Mesenchymal stem cell (in vitro differentiated cells and primary cell): ENCODE data around the gene DCTN2.
A peak's percentile ranks its signal among the peaks of the same experiment; 100 is the strongest.

Experiments used
- DNase-seq: peaks from one replicate; pipeline ENCODE4 v3.0.0-alpha.2; 2013
- H2AFZ ChIP-seq: one replicate; pipeline ENCODE4 v1.6.1; 2013; ENCODE audit warnings: low read depth, mild to moderate bottlenecking, control low read depth, inconsistent platforms, low read length, moderate library complexity
- H2AK5ac ChIP-seq: 2 replicates; pipeline ENCODE4 v1.6.1; 2013; ENCODE audit warnings: low read length, moderate library complexity, mild to moderate bottlenecking, inconsistent platforms; ENCODE audit not compliant: severe bottlenecking
- H2BK120ac ChIP-seq: one replicate; pipeline ENCODE4 v1.6.1; 2013; ENCODE audit warnings: low read depth, mild to moderate bottlenecking, inconsistent platforms, low read length, moderate library complexity
- H2BK12ac ChIP-seq, 2 experiments: one replicate each; pipeline ENCODE4 v1.6.1; 2013; ENCODE audit warnings: inconsistent platforms in 2 of 2, low read length in 2 of 2, mild to moderate bottlenecking in 2 of 2, moderate library complexity in 2 of 2, control low read depth in 1 of 2
- H2BK15ac ChIP-seq: one replicate; pipeline ENCODE4 v1.6.1; 2013; ENCODE audit warnings: mild to moderate bottlenecking, low read depth, inconsistent platforms; ENCODE audit not compliant: poor library complexity, severe bottlenecking
- H2BK5ac ChIP-seq: 2 replicates; pipeline ENCODE4 v1.6.1; 2013; ENCODE audit warnings: low read depth, mild to moderate bottlenecking, low read length, control low read depth, inconsistent platforms; ENCODE audit not compliant: poor library complexity, severe bottlenecking
- H3K14ac ChIP-seq, 2 experiments: one replicate each; pipeline ENCODE4 v1.6.1; 2013; ENCODE audit warnings: inconsistent platforms in 2 of 2, low read length in 2 of 2, control low read depth in 1 of 2, mild to moderate bottlenecking in 1 of 2, moderate library complexity in 1 of 2
- H3K18ac ChIP-seq, 2 experiments: one replicate each; pipeline ENCODE4 v1.6.1; 2013; ENCODE audit warnings: inconsistent platforms in 2 of 2, low read length in 2 of 2, control low read depth in 1 of 2, low read depth in 1 of 2, mild to moderate bottlenecking in 1 of 2
- H3K23ac ChIP-seq, 2 experiments: one replicate each; pipeline ENCODE4 v1.6.1; 2013; ENCODE audit warnings: inconsistent platforms in 2 of 2, low read length in 2 of 2, mild to moderate bottlenecking in 2 of 2, moderate library complexity in 2 of 2, control low read depth in 1 of 2
- H3K27ac ChIP-seq: 2 replicates; pipeline ENCODE4 v1.5.1; 2013; ENCODE audit warnings: mild to moderate bottlenecking, moderate library complexity, low read length, control low read depth, inconsistent platforms; ENCODE audit not compliant: poor library complexity, severe bottlenecking
- H3K27me3 ChIP-seq, 2 experiments: 2 replicates each; pipeline versions ENCODE4 v1.6.1 to v1.7.0; 2013; ENCODE audit warnings: low read length in 2 of 2, mild to moderate bottlenecking in 2 of 2, moderate library complexity in 2 of 2, control low read depth in 1 of 2, inconsistent platforms in 1 of 2; ENCODE audit not compliant: control insufficient read depth in 1 of 2, insufficient read depth in 1 of 2
- H3K36me3 ChIP-seq, 2 experiments: 2 replicates each; pipeline versions ENCODE4 v1.6.1 to v1.7.0; 2013; ENCODE audit warnings: low read length in 2 of 2, control low read depth in 1 of 2, inconsistent platforms in 1 of 2, low read depth in 1 of 2, mild to moderate bottlenecking in 1 of 2; ENCODE audit not compliant: insufficient read depth in 2 of 2, control insufficient read depth in 1 of 2
- H3K4ac ChIP-seq, 2 experiments: one replicate each; pipeline ENCODE4 v1.6.1; 2013; ENCODE audit warnings: inconsistent platforms in 2 of 2, low read length in 2 of 2, mild to moderate bottlenecking in 2 of 2, moderate library complexity in 2 of 2, control low read depth in 1 of 2, low read depth in 1 of 2
- H3K4me1 ChIP-seq: 2 replicates; pipeline ENCODE4 v1.6.1; 2013; ENCODE audit warnings: low read depth, low read length, control low read depth; ENCODE audit not compliant: control insufficient read depth, insufficient read depth
- H3K4me2 ChIP-seq: 2 replicates; pipeline ENCODE4 v1.6.1; 2013; ENCODE audit warnings: low read length, mild to moderate bottlenecking, inconsistent platforms; ENCODE audit not compliant: poor library complexity, severe bottlenecking
- H3K4me3 ChIP-seq, 2 experiments: 2 replicates each; pipeline versions ENCODE4 v1.5.1 to v1.7.0; 2013; ENCODE audit warnings: low read length in 2 of 2, mild to moderate bottlenecking in 2 of 2, control low read depth in 1 of 2, low read depth in 1 of 2; ENCODE audit not compliant: insufficient read depth in 1 of 2
- H3K79me1 ChIP-seq: replicated peaks from 2 replicates; pipeline ENCODE4 v1.6.1; 2013; ENCODE audit warnings: mild to moderate bottlenecking, control low read depth, low read length, inconsistent platforms; ENCODE audit not compliant: poor library complexity, severe bottlenecking
- H3K9ac ChIP-seq: 2 replicates; pipeline ENCODE4 v1.7.0; 2013; ENCODE audit warnings: mild to moderate bottlenecking, low read length, moderate library complexity
- H3K9me3 ChIP-seq: 2 replicates; pipeline ENCODE4 v1.7.0; 2013; ENCODE audit warnings: mild to moderate bottlenecking, low read length; ENCODE audit not compliant: control insufficient read depth
- H4K8ac ChIP-seq: one replicate; pipeline ENCODE4 v1.6.1; 2013; ENCODE audit warnings: inconsistent platforms, mild to moderate bottlenecking, low read length, moderate library complexity
- H4K91ac ChIP-seq: one replicate; pipeline ENCODE4 v1.6.1; 2013; ENCODE audit warnings: mild to moderate bottlenecking, low read length, inconsistent platforms
- WGBS: methylation state at CpG from one replicate; pipeline ENCODE4 v1.1.7; 2013; ENCODE audit warnings: mixed read lengths; 5-methylcytosine and 5-hydroxymethylcytosine counted together

DCTN2 gene

DNA sequence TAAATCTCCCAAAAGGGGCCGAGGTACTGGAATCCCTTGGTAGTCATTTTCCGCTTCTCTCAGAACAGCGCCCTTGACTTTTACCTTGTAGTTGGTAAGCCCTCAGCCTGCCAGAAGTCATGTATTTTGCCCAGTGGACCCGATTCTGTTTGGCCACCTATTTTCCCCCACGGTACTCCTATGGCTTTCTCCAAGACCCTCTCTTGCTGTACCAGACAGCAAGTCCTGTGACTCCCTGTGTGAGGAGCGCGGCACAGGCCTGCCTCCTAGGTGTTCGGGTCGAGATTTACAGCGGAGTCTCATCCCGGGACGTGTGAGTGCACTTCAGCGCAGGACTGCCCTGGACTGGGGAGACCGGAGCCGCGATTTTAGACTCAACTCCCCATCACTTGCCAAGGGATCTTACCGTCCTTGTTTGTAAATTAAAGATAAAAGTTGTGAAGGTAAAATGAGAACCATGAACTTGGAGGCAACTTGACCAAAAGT is 25.4 kb downstream of the DCTN2 start:
- no peak overlapping the region for H3K23ac ChIP-seq
- peak overlapping the region; percentile 85 for H3K9ac ChIP-seq
- H3K27ac ChIP-seq = peak overlapping the region; percentile 99
- H2BK15ac ChIP-seq = peak overlapping the region; percentile 97
- H3K27me3 ChIP-seq = no peaks in the 10 kb centered on the region
- H3K9me3 ChIP-seq = no peaks in the 10 kb centered on the region
- H2BK12ac ChIP-seq = peak overlapping the region; percentile 22 to 86
- DNase-seq = peak; percentile 80
- no peak overlapping the region for H3K4me2 ChIP-seq
- no peak overlapping the region for H2AFZ ChIP-seq
- no peak overlapping the region for H3K14ac ChIP-seq
- peaks cover 32 to 48% of the 10 kb centered on the region in 2 experiments for H3K36me3 ChIP-seq
- 20% methylated on average over 13 of the region's 17 CpGs for WGBS
- H2AK5ac ChIP-seq = peak overlapping the region; percentile 47
- H3K18ac ChIP-seq = peak overlapping the region; percentile 77 to 98
- H3K4me1 ChIP-seq = peaks cover 35% of the 10 kb centered on the region
- H3K79me1 ChIP-seq = peaks cover 8% of the 10 kb centered on the region
- H3K4me3 ChIP-seq = peak overlapping the region in 1 of 2 experiments; percentile 73
- H2BK5ac ChIP-seq = peak overlapping the region; percentile 33
- H4K8ac ChIP-seq = peak overlapping the region; percentile 33
- H2BK120ac ChIP-seq = peak overlapping the region; percentile 93
- peak overlapping the region; percentile 65 to 94 for H3K4ac ChIP-seq
- peak overlapping the region; percentile 83 for H4K91ac ChIP-seq

- H3K4ac ChIP-seq = peak within 1 kb of the TSS; percentile 74 to 94
- H3K4me1 ChIP-seq = peaks cover 27% of the 10 kb centered on the region
- H4K91ac ChIP-seq = peak within 1 kb of the TSS; percentile 19
- H3K4me3 ChIP-seq = peak within 1 kb of the TSS; percentile 66 to 94
- H3K18ac ChIP-seq = peak within 1 kb of the TSS; percentile 94 to 98
- H2BK12ac ChIP-seq = peak within 1 kb of the TSS in 1 of 2 experiments; percentile 78
- peak within 1 kb of the TSS; percentile 97 for H2BK15ac ChIP-seq
- H2AK5ac ChIP-seq = peak within 1 kb of the TSS; percentile 47
- H2BK5ac ChIP-seq = peak within 1 kb of the TSS; percentile 74
- peak within 1 kb of the TSS in 1 of 2 experiments; percentile 84 for H3K14ac ChIP-seq
- H3K27me3 ChIP-seq = no peaks in the 10 kb centered on the region
- no peaks in the 10 kb centered on the region for H3K79me1 ChIP-seq
- H2BK120ac ChIP-seq = peak within 1 kb of the TSS; percentile 93
- peak within 1 kb of the TSS; percentile 76 for H4K8ac ChIP-seq
- H3K4me2 ChIP-seq = peak within 1 kb of the TSS; percentile 73
- peak within 1 kb of the TSS; percentile 98 for H3K9ac ChIP-seq
- H3K9me3 ChIP-seq = no peaks in the 10 kb centered on the region
- peak within 1 kb of the TSS in 1 of 2 experiments; percentile 10 for H3K23ac ChIP-seq
- under 1% methylated on average over 42 of the region's 52 CpGs for WGBS
- peaks cover 27 to 50% of the 10 kb centered on the region in 2 experiments for H3K36me3 ChIP-seq
- H2AFZ ChIP-seq = no peak within 1 kb of the TSS
- H3K27ac ChIP-seq = peak within 1 kb of the TSS; percentile 99
- DNase-seq = peak; percentile 99
These were observed 26.8 kb downstream of the DCTN2 start, which contains the start of gene DDIT3 for GRCh38 chr12:57520053-57520818. Gene DDIT3 (minus strand): TSS chr12:57520514. CDS start chr12:57517406, 3,108 bp downstream.

DNA sequence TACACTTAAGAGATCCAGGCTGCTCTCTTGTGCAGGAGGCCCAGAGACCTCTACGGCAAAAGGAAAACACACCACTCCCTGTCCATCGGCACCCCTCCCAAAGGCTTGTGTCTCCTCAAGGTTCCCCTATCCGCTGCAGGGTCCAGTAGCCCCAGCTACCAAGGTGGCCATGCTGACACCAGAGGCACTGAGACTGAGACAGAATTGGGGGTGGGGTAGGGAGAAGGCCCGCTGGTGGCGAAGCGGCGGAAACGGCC is 27.3 kb downstream of the DCTN2 start:
- 0% methylated on average over 8 of the region's 8 CpGs for WGBS

More for the DNA sequence above, 27.3 kb downstream of the DCTN2 start:
- Histone ChIP-seq H3K23ac (peak overlapping the region in 1 of 2 experiments; percentile 10), H4K91ac (peak overlapping the region; percentile 19), H3K36me3 (peaks cover 27 to 50% of the 10 kb centered on the region in 2 experiments), H3K4me3 (peak overlapping the region; percentile 66 to 94), H4K8ac (peak overlapping the region; percentile 76), H3K27me3 (no peaks in the 10 kb centered on the region), H3K14ac (peak overlapping the region in 1 of 2 experiments; percentile 84), H2BK15ac (no peak overlapping the region), H3K4ac (peak overlapping the region; percentile 10 to 74), H3K4me2 (peak overlapping the region; percentile 71), H2AFZ (no peak overlapping the region), H3K9ac (peak overlapping the region; percentile 98), H2BK12ac (peak overlapping the region in 1 of 2 experiments; percentile 78), H3K27ac (peak overlapping the region; percentile 95), H3K4me1 (peaks cover 25% of the 10 kb centered on the region), H2BK120ac (no peak overlapping the region), H3K9me3 (no peaks in the 10 kb centered on the region), H3K18ac (peak overlapping the region; percentile 94 to 95), H2BK5ac (peak overlapping the region; percentile 74), H3K79me1 (peaks cover 3% of the 10 kb centered on the region), H2AK5ac (peak overlapping the region; percentile 2)
- DNase-seq = no peak
